ENCODE measurements around the gene HINT2. TPM values are rescaled to one million over a fixed set of nuclear protein-coding genes. Genes with fewer than 3 reads are reported as not detected.

HINT2 gene
- total RNA-seq, 1 experiment from 2014 or later, result 51.5 TPM

DNA sequence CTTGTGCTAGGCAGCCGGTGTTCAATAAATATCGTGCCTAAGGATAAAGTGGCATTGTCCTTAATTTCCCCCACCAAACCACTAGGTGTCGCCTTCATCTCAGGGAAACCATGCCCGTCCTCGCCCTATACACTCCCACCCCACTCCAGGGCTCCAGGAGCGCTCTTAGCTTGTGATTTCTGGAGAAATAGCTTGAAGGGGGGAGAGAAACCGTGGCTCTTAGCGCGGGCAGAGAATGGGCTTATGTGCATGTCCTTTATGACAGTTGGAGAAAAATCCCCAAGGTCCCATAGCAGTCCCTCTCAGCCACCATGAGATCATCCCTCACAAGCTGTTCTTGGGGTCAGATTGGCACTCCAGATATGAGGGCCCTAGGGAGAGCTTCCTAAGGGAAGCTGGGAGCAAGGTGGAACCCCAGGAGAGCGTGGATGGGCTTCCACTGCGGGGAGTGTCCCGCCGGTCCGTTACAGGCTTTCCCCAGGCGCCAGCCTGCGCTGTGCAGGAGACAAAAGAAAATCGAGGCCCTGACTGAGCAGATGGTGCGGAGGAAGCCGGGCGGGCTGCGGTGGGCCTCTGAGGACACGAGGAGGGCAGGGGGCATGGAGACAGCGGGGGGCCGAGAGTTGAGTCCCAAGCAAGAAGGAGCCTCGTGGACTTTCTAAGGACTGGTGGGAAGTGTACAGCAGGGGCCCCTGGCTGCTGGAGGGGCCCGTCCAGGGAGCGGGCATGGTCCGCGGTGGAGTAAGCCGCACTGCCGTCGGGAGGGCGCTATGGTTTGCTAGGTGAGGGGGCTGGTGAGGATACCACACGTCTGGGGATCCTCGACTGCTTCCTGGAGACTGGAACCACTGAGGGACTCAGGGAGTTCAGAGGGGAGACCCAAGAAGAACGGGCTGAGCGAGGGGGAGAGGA, 24.2 kb downstream of the HINT2 start:
- peak; percentile 89 for DNase-seq (ENCODE audit: low spot score)
- H3K4me1 ChIP-seq (ENCODE audit: insufficient read depth, low read length, poor library complexity, severe bottlenecking), result no peaks in the 10 kb centered on the region
- no peaks in the 10 kb centered on the region for H3K9me3 ChIP-seq (ENCODE audit: low read depth, low read length, poor library complexity, severe bottlenecking)
- POLR2A ChIA-PET (ENCODE audit: low non-redundant PET), result interaction anchor here (0.6 to 0.8 kb wide), 2 partner anchors 28 to 387 kb away, joined by 3 read pairs; no protein-coding TSS in a partner anchor
- TF ChIP-seq, protein P1, sequence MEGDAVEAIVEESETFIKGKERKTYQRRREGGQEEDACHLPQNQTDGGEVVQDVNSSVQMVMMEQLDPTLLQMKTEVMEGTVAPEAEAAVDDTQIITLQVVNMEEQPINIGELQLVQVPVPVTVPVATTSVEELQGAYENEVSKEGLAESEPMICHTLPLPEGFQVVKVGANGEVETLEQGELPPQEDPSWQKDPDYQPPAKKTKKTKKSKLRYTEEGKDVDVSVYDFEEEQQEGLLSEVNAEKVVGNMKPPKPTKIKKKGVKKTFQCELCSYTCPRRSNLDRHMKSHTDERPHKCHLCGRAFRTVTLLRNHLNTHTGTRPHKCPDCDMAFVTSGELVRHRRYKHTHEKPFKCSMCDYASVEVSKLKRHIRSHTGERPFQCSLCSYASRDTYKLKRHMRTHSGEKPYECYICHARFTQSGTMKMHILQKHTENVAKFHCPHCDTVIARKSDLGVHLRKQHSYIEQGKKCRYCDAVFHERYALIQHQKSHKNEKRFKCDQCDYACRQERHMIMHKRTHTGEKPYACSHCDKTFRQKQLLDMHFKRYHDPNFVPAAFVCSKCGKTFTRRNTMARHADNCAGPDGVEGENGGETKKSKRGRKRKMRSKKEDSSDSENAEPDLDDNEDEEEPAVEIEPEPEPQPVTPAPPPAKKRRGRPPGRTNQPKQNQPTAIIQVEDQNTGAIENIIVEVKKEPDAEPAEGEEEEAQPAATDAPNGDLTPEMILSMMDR (conservative IDR thresholded peaks at IDR 0.05; ENCODE audit: low read depth, low read length), result peak; percentile 91
- no peak for TF ChIP-seq EZH2 (IDR thresholded peaks at IDR 0.05; ENCODE audit: borderline replicate concordance, low read depth, low read length, poor library complexity, severe bottlenecking)
- no peak overlapping the region for H3K27ac ChIP-seq (ENCODE audit: low read depth, low read length, poor library complexity, severe bottlenecking)
- BruUV-seq (replicated peaks), result no TSS peak
- CTCF ChIA-PET, result interaction anchor here (0.5 to 2.0 kb wide), 15 partner anchors 13 to 1299 kb away, joined by 3 to 40 read pairs (median 5); no protein-coding TSS in a partner anchor
- H3K27me3 ChIP-seq (replicated peaks; ENCODE audit: insufficient read depth, low read depth, low read length, poor library complexity), result no peaks in the 10 kb centered on the region
- no peak overlapping the region for H3K4me3 ChIP-seq (ENCODE audit: low read depth, low read length, poor library complexity, severe bottlenecking)
- intact Hi-C loops (cut with micrococcal nuclease; ENCODE audit: unreplicated experiment), result loop anchor here (1.0 to 10.0 kb wide), 4 partner anchors 33 to 234 kb away; no protein-coding TSS in a partner anchor
- H3K36me3 ChIP-seq (ENCODE audit: insufficient read depth, low read length, poor library complexity, severe bottlenecking), result no peaks in the 10 kb centered on the region

DNA sequence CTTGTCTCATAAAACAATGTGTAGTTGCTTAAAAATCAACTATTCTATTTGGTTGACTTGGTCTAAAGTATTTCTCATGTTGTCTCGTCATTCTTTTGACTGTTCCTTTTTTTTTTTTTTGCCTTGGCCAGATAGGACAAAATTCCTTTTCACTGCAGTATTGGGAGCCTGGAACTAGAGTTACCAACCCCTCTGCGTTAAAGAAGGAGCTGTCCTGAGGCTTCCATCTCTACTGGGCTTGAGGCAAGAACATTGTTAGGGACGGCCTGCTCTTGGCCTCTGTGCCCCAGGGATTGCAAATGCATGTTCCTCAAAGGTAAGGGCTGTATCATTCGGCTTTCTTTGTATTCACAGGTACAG, 24.8 kb downstream of the HINT2 start:
- no peak for TF ChIP-seq EZH2 (IDR thresholded peaks at IDR 0.05; ENCODE audit: borderline replicate concordance, low read depth, low read length, poor library complexity, severe bottlenecking)
- TF ChIP-seq, protein P1 (conservative IDR thresholded peaks at IDR 0.05; ENCODE audit: low read depth, low read length), result no peak
- POLR2A ChIA-PET (ENCODE audit: low non-redundant PET), result interaction anchor here (0.8 kb wide), 1 partner anchor 27 kb away, joined by 3 read pairs; no protein-coding TSS in a partner anchor
- no peak for DNase-seq (ENCODE audit: low spot score)
- no peaks in the 10 kb centered on the region for H3K36me3 ChIP-seq (ENCODE audit: insufficient read depth, low read length, poor library complexity, severe bottlenecking)
- H3K27me3 ChIP-seq (replicated peaks; ENCODE audit: insufficient read depth, low read depth, low read length, poor library complexity), result no peaks in the 10 kb centered on the region
- CTCF ChIA-PET, result interaction anchor here (0.7 to 2.0 kb wide), 14 partner anchors 12 to 1298 kb away, joined by 3 to 40 read pairs (median 5); no protein-coding TSS in a partner anchor
- intact Hi-C loops (cut with micrococcal nuclease; ENCODE audit: unreplicated experiment), result loop anchor here (1.0 to 10.0 kb wide), 4 partner anchors 33 to 235 kb away; no protein-coding TSS in a partner anchor
- no TSS peak for BruUV-seq (replicated peaks)
- H3K9me3 ChIP-seq (ENCODE audit: low read depth, low read length, poor library complexity, severe bottlenecking), result no peaks in the 10 kb centered on the region
- H3K4me3 ChIP-seq (ENCODE audit: low read depth, low read length, poor library complexity, severe bottlenecking), result no peak overlapping the region
- no peaks in the 10 kb centered on the region for H3K4me1 ChIP-seq (ENCODE audit: insufficient read depth, low read length, poor library complexity, severe bottlenecking)
- H3K27ac ChIP-seq (ENCODE audit: low read depth, low read length, poor library complexity, severe bottlenecking), result no peak overlapping the region

DNA sequence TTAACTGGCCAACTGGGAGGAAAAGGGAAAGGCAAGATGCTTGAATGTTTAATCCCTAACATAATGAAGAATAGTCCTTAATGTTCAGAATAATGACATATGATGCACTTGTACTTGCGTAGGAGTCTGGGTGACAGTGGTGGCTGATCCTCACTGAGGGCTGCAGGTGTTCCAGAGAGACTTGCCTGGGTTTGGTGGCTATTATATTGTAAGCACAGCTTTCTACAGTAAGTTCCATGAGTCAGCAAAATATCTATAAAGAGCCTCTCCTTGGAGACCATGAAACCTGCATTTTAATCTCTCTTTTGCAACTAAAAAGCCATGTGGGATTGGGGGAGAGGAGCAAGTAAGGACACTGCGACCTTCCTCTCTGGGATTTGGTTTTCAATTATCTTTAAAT, 25.3 kb downstream of the HINT2 start:
- no peaks in the 10 kb centered on the region for H3K36me3 ChIP-seq (ENCODE audit: insufficient read depth, low read length, poor library complexity, severe bottlenecking)
- no peak overlapping the region for H3K27ac ChIP-seq (ENCODE audit: low read depth, low read length, poor library complexity, severe bottlenecking)
- ChIA-PET CTCF (interaction anchor here (1.1 to 2.0 kb wide), 10 partner anchors 14 to 539 kb away, joined by 3 to 40 read pairs (median 5); no protein-coding TSS in a partner anchor), POLR2A (ENCODE audit: low non-redundant PET) (no interaction called here)
- intact Hi-C loops (cut with micrococcal nuclease; ENCODE audit: unreplicated experiment), result no loop called here
- no peak overlapping the region for H3K4me3 ChIP-seq (ENCODE audit: low read depth, low read length, poor library complexity, severe bottlenecking)
- BruUV-seq (replicated peaks), result no TSS peak
- TF ChIP-seq, protein P1 (conservative IDR thresholded peaks at IDR 0.05; ENCODE audit: low read depth, low read length), result no peak
- no peak for TF ChIP-seq EZH2 (IDR thresholded peaks at IDR 0.05; ENCODE audit: borderline replicate concordance, low read depth, low read length, poor library complexity, severe bottlenecking)
- H3K9me3 ChIP-seq (ENCODE audit: low read depth, low read length, poor library complexity, severe bottlenecking), result no peaks in the 10 kb centered on the region
- DNase-seq (ENCODE audit: low spot score), result no peak
- no peaks in the 10 kb centered on the region for H3K4me1 ChIP-seq (ENCODE audit: insufficient read depth, low read length, poor library complexity, severe bottlenecking)
- no peaks in the 10 kb centered on the region for H3K27me3 ChIP-seq (replicated peaks; ENCODE audit: insufficient read depth, low read depth, low read length, poor library complexity)

Measured in A673 (cell line).